GM12875 (cell line): ENCODE data around the gene ADTRP.

Source experiments
- H3K4me3 ChIP-seq: one replicate; pipeline ENCODE4 v1.5.1; 2011; ENCODE audit warnings: low read depth, low read length, control low read depth
- CTCF ChIP-seq: IDR thresholded peaks from 2 replicates; pipeline ENCODE4 v1.5.1; 2011; ENCODE audit warnings: low read depth, mild to moderate bottlenecking, control low read depth, inconsistent platforms, low read length, moderate library complexity, borderline replicate concordance; ENCODE audit not compliant: insufficient read depth

The ADTRP gene

GRCh38 chr6:11769811-11770545 lies 8.6 kb downstream of the ADTRP start:
- no peak overlapping the region for H3K4me3 ChIP-seq
- TF ChIP-seq CTCF: no peak

GRCh38 chr6:11769244-11769643 lies 9.4 kb downstream of the ADTRP start:
- TF ChIP-seq CTCF: no peak
- no peak overlapping the region for H3K4me3 ChIP-seq

- H3K4me3 ChIP-seq: no peak overlapping the region
- no peak for TF ChIP-seq CTCF
Observed at GRCh38 chr6:11767978-11768756, 10.4 kb downstream of the ADTRP start.

GRCh38 chr6:11767458-11767857 lies 11.1 kb downstream of the ADTRP start:
- no peak for TF ChIP-seq CTCF
- no peak overlapping the region for H3K4me3 ChIP-seq

GRCh38 chr6:11766589-11767450 lies 11.8 kb downstream of the ADTRP start:
- H3K4me3 ChIP-seq: no peak overlapping the region
- no peak for TF ChIP-seq CTCF

- no peak overlapping the region for H3K4me3 ChIP-seq
- TF ChIP-seq CTCF: no peak
Observed at GRCh38 chr6:11766043-11766442, 12.6 kb downstream of the ADTRP start.
